HG03159 (cell line): Measurements from ENCODE around the gene SLC25A53.
A peak's percentile ranks its signal among the peaks of the same experiment; 100 is the strongest.
"Not testable (repeated sequence)": the region's sequence is repeated elsewhere in the genome, so short reads cannot be mapped to it uniquely, and the experiment has no call there.

Source experiments
- ATAC-seq: cut with Tn5 transposase; IDR thresholded peaks from one replicate; pipeline ENCODE4 v1.9.1; 2021; ENCODE audit warnings: mild to moderate bottlenecking, moderate library complexity; ENCODE audit not compliant: unreplicated experiment

SLC25A53 gene

GRCh38 chrX:104134583-104135261, 22.1 kb downstream of the SLC25A53 start:
- no peak for ATAC-seq

GRCh38 chrX:104130808-104131207, 26.0 kb downstream of the SLC25A53 start:
- no peak for ATAC-seq

- no peak for ATAC-seq
Measured at GRCh38 chrX:104126856-104127255, 30.0 kb downstream of the SLC25A53 start.

DNA sequence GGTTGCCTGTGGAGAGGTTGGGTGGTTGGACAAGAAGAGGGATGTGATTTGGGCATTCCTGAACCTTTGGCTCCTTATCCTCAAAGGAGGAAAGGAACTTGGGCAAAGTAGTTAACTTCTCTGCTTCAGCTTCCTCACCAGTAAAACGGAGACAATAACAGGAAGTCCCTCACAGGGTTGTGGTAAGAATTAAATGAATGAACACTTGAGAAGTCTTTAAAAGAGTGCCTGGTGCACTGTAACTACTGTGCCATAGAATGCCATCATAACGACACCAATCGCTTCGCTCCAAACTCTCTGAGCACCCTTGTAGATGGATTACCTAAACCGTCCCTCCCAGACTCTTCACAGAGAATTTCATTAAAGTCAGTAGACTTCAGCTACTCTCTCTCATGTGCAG, 34.0 kb downstream of the SLC25A53 start:
- ATAC-seq: no peak

- no peak for ATAC-seq
Measured at GRCh38 chrX:104118765-104119164, 38.0 kb downstream of the SLC25A53 start.

- no peak for ATAC-seq
Measured at GRCh38 chrX:104117759-104118158, 39.0 kb downstream of the SLC25A53 start.

GRCh38 chrX:104113222-104113965, 43.4 kb downstream of the SLC25A53 start:
- peak; percentile 42 for ATAC-seq

DNA sequence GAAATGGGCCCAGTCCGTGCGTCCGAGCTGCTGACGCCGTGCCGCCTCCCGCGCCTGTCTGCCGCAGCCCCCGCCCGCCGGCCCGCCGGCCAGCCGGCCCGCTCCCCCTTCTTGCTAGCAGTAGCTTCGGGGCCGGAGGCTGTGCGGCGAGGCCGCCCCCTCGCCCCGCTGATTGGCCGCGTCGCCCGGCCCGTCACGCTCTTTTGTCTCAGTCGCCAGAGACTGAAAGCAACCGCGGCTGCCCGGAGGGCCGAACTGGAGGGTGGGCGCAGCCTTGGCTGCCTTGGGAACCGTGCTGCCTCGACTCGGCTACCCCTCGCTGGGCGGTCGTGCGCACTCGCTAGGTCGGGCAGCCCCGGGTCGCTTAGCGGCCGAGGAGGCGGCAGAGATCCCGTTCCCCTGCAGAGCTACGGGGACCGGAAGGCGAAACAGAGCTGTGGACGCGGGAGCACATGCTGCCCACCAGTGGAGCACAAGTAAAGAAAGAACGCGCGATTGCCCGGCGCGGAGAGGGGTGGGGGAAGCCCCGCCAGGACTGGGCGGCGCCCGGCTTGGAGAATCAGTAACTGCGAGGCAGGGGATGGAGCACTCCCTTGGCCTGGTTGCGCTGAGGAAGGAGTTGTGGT, 44.4 kb downstream of the SLC25A53 start, which contains the start of gene ZCCHC18:
TSS of gene ZCCHC18 (plus strand) at position 198 of the 626 bp plus-strand sequence. CDS start 1,589 bp downstream, outside the sequence.
- peak; percentile 65 for ATAC-seq

DNA sequence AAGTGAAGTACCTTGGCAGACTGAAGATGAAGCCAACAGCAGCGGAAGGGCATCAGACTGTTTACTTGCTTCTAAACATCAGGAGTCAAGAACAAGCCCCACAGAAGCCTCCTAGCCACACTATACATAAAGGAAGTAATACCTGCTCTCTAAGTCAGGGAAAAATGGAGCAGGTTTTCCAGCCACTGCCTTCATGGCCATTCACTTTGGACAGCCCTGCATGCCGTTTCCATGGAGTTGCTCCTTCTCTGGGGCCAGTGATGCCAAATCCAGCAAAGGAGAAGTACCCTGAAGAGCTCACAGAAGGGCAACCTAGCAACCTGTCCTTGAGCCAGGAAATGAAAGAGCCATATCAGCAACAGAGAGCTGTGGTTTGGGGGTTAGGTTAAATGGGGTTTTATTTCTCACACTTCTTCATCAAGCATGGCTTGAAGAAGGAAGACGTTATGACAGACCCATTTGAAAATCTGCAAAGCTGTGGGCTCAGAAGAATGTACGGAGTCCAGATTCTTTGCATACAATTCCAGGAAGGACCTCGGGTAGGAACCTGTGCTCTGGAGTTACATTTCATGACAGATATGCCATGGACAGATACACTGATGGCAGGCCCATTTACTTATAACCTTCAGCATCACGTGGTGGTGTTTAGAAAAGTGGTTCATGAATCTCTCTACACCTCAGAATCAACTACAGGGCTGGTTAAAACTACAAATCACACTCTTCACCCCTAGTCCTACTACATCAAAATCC, 46.1 kb downstream of the SLC25A53 start:
- peak; percentile 44 for ATAC-seq

GRCh38 chrX:104108955-104109354, 47.9 kb downstream of the SLC25A53 start:
- ATAC-seq: no peak

- no peak for ATAC-seq
Measured at GRCh38 chrX:104105330-104106262, 51.2 kb downstream of the SLC25A53 start.

- ATAC-seq: no peak
Measured at GRCh38 chrX:104104676-104105075, 52.1 kb downstream of the SLC25A53 start.

DNA sequence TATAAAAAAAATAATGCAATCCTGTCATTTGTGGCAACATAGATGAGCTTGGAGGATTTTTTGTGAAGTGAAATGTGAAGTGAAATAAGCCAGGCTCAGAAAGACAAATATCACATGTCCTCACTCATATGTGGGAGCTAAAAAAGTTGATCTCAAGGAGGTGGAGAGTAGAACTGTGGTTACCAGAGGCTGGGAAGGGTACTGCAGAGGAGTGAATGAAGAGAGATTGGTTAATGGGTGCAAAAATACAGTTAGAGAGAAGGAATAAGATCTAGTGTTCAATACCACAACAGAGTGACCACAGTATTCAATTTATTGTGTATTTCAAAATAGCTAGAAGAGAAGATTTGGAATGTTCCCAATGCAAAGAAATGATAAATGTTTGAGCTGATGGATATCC, 57.9 kb downstream of the SLC25A53 start:
- ATAC-seq: no peak

DNA sequence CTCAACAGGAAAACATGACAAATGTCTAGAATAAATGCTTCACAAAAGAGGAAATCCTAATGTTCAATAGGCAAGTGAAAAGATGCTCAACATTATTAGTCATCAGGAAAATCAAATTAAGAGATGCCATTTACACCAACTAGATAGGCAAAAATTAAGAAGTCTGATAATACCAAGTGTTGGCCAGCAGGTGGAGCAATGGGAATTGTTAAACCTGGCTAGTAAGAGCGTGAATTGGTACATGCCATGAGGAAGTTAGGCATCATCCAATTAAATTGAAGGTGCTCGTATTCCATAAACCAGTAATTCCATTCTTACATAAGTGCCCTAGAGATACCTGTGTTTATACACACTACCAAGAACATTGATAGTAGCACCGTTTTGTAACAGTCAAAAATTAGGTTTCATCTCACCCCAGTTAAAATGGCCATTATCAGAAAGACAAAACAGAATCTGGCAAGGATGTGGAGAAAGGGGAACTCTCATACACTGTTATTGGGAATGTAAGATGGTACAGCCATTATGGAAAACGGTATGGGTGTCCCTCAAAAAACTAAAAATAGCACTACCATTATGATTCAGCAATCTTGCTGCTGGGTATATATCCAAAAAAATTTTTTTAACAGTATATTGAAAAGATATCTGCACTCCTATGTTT, 58.5 kb downstream of the SLC25A53 start:
- peak; percentile 83 for ATAC-seq

GRCh38 chrX:104085919-104086318, 70.9 kb downstream of the SLC25A53 start:
- no peak for ATAC-seq

DNA sequence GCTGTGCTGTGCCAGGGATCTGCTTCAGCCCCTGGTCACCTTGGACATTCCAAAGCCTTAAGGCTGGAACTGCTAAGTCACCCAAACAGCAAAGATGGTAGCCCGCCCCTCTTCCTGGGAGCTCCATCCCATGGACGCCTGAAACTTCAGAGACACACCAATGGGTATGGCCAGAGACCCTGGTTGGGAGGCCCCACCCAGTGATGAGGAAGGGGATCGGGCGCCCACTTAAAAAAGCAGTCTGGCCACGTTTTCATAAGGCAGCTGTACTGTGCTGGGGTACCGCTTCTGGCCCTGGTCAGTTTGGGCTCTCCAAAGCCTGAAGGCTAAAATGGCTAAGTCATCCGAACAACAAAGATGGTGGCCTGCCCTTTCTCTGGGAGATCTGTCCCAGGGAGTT, 71.3 kb downstream of the SLC25A53 start:
- ATAC-seq: no peak

DNA sequence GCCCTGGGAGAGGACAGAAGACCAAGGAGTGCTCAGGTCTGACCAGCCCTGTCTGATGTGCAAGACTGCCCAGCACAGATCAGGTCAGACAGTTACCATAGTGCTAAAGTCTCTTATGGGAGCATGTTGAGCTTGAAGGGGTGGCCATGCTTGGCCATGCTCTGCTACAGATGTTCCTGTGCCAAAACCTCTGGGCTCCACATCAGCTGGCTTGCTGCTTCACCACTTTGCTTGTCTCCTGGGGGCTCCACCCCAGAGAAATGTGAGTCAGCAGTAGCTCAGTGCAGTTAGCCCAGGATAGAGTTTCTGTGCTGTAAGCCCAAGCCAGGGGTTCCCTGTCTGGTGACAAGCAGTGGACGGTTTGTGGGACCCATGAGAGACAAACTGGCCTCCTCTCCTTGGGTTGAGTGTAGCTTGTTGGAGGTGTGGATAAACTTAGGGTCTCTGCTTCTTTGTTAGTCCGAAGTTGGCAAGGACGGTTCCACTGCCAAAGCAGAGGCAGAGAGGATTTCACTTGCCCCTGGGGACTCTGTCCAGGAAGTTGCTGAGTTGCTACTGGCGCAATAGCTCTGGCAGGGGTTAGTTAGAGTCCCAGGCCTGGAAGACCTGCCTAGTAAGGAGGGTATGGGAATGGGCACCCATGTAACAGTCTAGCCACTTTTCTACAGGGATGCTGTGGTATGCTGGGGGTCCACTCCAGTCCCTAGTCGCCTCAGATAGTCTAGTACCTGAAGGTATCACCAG, 72.1 kb downstream of the SLC25A53 start:
- ATAC-seq: no peak

DNA sequence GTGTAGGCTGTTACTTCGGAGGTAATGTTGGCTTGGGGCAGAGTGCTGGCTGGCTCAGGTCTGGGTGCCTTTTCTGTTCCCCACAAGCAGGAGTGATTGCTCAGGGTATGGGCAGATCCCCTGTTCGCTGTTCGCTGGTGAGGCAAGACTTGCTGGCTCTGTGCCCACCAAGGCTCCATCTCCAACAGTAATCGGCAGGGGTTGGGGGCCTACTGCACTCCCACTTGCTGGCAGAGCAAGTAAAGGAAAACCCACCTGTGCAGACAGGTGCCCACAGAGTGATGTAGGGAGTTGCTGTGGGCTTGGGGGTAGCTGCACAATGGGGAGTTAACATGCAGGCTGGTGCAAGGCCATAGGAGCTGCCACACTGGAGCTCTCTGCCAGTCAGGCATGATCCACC, 72.7 kb downstream of the SLC25A53 start:
- no peak for ATAC-seq

- not testable (repeated sequence) for ATAC-seq
Measured at GRCh38 chrX:104077854-104078253, 79.0 kb downstream of the SLC25A53 start.
